ENCODE results near the gene ELL.

The ELL gene

DNA sequence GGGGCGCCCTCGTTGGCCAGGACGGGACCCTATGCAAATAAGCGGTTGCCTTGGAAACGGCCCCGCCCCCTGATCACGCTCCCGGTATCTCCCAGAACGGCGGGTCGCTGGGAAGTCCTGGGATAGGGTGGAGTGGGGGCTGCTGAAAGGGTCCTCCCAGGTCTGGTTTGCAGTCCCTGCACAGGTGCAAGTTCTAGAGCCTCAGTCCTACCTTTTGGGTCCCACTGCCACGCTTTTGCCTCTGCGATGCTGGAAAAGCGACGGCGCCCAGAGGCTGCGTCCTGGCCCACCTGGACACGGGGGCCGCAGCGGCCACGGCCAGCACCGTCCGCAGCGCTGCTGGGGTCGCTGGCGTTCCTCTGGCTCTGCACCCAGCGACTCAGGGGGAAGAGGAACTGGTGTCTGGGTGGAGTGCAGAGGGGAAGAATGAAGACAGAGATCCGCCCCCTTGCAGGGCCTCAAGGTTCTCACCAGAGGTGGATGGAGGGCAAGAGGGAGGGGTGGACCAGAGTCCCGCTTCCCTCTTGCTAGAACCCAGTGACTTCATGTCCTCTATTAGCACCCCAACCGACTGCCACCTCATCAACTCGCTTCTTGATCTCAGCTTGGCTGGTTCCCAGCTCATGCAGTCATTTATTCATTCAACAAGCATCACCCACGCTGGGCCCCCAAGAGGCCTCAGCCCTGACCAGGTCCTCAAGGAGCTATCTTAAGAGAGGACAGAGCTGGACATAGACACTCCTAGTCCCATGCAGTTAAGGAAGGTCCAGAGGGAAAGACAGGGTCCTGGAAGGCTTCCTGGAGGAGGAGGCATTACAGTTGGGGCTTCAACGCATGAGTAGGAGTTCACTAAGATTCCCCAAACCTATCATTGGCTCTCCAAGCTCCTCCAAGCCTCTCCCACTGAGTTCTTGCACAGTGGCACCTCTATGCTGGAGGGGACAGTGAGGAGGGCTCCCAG lies 124.3 kb downstream of the ELL start, which contains the start of gene LRRC25:
Gene LRRC25 (minus strand): TSS at position 381 of the 961 bp plus-strand sequence. CDS start 659 bp downstream, outside the sequence.
- no peak for DNase-seq (ENCODE audit: low read depth)

GRCh38 chr19:18396471-18397241 lies 125.2 kb downstream of the ELL start:
- DNase-seq (ENCODE audit: low read depth) = no peak

DNA sequence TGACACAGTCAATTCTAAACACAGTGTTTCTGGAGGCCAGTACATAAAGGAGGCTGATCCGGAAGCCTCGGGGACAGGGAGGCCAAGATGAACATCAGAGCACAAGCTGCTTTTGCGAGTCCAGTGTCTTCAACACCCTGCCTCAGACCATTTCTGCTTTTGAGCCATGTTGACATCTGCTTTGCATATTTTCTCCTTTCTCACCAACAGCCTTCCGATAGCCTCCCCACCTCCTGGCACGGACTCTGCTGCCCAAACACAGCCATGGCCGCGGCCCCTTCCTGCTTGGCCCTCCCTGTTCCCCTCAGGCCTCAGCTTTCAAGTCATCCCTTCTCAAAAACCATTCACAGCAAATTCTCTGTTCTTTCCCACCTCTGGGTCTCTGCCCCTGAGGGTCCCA lies 128.0 kb downstream of the ELL start:
- DNase-seq (ENCODE audit: low read depth) = no peak

DNA sequence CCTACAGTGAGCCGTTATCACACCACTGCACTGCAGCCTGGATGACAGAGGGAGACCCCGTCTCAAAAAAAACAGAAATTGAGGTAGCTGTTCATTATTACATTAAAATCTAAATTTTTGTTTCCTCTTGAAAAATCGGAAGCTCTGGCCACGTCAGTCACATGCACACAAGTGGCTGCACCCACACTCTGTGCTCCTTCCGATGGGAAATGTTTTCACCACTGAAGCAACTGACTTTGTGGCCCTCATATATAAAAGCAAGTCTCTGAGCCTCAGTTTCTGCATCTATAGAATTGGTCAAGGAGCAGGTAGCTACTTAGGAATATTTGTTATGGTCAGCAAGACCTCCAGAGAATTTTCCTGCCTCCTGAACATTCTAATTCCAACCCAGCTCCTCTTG lies 128.9 kb downstream of the ELL start:
- no peak for DNase-seq (ENCODE audit: low read depth)
